Measurements from ENCODE around the gene PILRB. TPM values are rescaled to one million over a fixed set of nuclear protein-coding genes. Genes with fewer than 3 reads are reported as not detected.

Gene PILRB
- polyA plus RNA-seq, 3 donors: 1.7 to 62.6 (median 2.2) TPM

DNA sequence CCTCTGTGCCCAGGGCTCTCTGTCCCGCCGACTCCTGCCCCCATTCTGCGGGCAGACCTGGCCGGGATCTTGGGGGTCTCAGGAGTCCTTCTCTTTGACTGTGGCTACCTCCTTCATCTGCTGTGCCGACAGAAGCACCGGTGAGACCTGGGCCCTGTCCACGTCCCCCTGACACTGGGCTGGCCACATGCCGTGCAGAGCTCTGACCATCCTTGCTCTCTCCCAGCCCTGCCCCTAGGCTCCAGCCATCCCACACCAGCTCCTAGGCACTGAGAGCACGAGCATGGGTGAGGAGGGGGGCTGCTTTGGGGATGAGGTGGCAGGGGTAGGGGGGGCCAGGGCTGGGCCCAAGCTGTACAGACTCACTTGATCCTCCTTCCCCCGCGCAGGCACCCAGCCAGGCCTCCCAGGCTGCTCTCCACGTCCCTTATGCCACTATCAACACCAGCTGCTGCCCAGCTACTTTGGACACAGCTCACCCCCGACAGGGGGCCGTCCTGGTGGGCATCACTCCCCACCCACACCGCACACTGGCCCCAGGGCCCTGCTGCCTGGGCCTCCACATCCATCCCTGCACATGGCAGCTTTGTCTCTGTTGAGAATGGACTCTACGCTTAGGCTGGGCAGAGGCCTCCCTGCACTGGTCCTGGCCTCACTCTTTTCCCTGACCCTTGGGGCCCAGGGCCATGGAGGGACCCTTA is 4.8 kb upstream of the PILRB start:
- Histone ChIP-seq H3K4me3 (replicated peaks in 1 of 3; ENCODE audit: low read depth in 2 of 3, low read length in 3 of 3) (no peak overlapping the region), H2AFZ (ENCODE audit: insufficient read depth, low read depth, low read length, poor library complexity, severe bottlenecking) (no peak overlapping the region), H3K4me2 (replicated peaks; ENCODE audit: extremely low read depth, low read length, poor library complexity, severe bottlenecking) (no peak overlapping the region), H4K20me1 (ENCODE audit: insufficient read depth, low read length) (no peaks in the 10 kb centered on the region), H3K27me3 (ENCODE audit: control insufficient read depth in 2 of 2, insufficient read depth in 2 of 2, low read length in 2 of 2) (no peaks in the 10 kb centered on the region), H3K79me2 (ENCODE audit: insufficient read depth, low read length) (peaks cover under 1% of the 10 kb centered on the region), H3K9ac (ENCODE audit: insufficient read depth, low read length, poor library complexity, severe bottlenecking) (no peak overlapping the region), H3K27ac (ENCODE audit: low read depth in 1 of 2, low read length in 2 of 2) (no peak overlapping the region), H3K9me3 (replicated peaks in 1 of 2; ENCODE audit: control insufficient read depth in 1 of 2, insufficient read depth in 1 of 2, low read length in 2 of 2) (no peaks in the 10 kb centered on the region), H3K36me3 (replicated peaks in 1 of 2; ENCODE audit: control insufficient read depth in 1 of 2, insufficient read depth in 2 of 2, low read length in 2 of 2) (peaks cover 81 to 97% of the 10 kb centered on the region in 2 donors), H3K4me1 (ENCODE audit: control insufficient read depth in 1 of 2, insufficient read depth in 2 of 2, low read length in 2 of 2) (peaks cover 6 to 9% of the 10 kb centered on the region in 2 donors)
- Mint-ChIP-seq H3K27me3 (ENCODE audit: low read depth in 3 of 3) (peaks cover 0 to 2% (median 1%) of the 10 kb centered on the region in 3 donors), H3K9me3 (no peaks in the 10 kb centered on the region), H3K4me1 (peaks cover 7% of the 10 kb centered on the region), H3K4me3 (peak overlapping the region in 1 of 2 donors; percentile 24), H3K27ac (peak overlapping the region in 5 of 7 donors; percentile 37 to 70 (median 63)), H3K36me3 (peaks cover 54 to 90% of the 10 kb centered on the region in 2 donors)
- over 99% methylated on average over 12 of the region's 16 CpGs for WGBS (ENCODE audit: insufficient coverage)
- no peak for DNase-seq
- intact Hi-C loops (cut with micrococcal nuclease): loop anchor here in 1 of 2 donors (10.0 kb wide), 1 partner anchor 208 kb away; the partner anchor contains the start of gene LAMTOR4
- TF ChIP-seq, protein P1, sequence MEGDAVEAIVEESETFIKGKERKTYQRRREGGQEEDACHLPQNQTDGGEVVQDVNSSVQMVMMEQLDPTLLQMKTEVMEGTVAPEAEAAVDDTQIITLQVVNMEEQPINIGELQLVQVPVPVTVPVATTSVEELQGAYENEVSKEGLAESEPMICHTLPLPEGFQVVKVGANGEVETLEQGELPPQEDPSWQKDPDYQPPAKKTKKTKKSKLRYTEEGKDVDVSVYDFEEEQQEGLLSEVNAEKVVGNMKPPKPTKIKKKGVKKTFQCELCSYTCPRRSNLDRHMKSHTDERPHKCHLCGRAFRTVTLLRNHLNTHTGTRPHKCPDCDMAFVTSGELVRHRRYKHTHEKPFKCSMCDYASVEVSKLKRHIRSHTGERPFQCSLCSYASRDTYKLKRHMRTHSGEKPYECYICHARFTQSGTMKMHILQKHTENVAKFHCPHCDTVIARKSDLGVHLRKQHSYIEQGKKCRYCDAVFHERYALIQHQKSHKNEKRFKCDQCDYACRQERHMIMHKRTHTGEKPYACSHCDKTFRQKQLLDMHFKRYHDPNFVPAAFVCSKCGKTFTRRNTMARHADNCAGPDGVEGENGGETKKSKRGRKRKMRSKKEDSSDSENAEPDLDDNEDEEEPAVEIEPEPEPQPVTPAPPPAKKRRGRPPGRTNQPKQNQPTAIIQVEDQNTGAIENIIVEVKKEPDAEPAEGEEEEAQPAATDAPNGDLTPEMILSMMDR (IDR thresholded peaks at IDR 0.05): no peak

DNA sequence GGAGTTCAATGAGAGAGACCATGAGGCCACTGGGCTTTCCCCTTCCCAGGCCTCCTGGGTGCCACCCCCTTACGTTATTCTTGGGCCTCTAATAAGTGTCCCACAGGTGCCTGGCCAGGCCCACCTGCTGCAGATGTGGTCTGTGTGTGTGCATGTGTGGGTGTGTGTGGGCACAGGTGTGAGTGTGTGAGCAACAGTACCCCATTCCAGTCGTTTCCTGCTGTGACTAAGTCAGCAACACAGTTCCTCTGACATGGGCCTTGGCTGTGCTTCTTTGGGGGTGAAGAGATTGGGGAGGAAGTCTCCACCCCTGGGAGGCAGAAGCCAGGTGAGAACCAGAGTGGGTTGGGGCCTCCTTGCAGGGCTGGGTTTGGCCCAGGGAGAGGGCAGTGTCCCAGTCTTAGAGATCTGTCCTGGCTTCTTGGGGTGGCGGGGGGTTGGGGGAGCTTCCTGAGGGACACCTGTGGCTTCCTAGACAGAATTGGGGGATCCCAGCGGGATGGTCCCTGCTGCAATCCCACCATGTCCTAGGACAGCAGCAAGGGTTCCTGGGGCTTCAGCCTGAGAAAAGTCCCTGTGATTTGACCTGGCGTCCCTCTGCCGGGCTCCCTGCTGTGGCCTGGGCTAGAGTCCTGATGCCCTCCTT is 4.1 kb upstream of the PILRB start:
- 93% methylated on average over 5 of the region's 6 CpGs for WGBS (ENCODE audit: insufficient coverage)
- Histone ChIP-seq H3K27me3 (ENCODE audit: control insufficient read depth in 2 of 2, insufficient read depth in 2 of 2, low read length in 2 of 2) (no peaks in the 10 kb centered on the region), H3K79me2 (ENCODE audit: insufficient read depth, low read length) (peaks cover 2% of the 10 kb centered on the region), H3K4me3 (replicated peaks in 1 of 3; ENCODE audit: low read depth in 2 of 3, low read length in 3 of 3) (no peak overlapping the region), H3K4me1 (ENCODE audit: control insufficient read depth in 1 of 2, insufficient read depth in 2 of 2, low read length in 2 of 2) (peaks cover 6 to 9% of the 10 kb centered on the region in 2 donors), H3K9ac (ENCODE audit: insufficient read depth, low read length, poor library complexity, severe bottlenecking) (no peak overlapping the region), H3K36me3 (replicated peaks in 1 of 2; ENCODE audit: control insufficient read depth in 1 of 2, insufficient read depth in 2 of 2, low read length in 2 of 2) (peaks cover 83 to 98% of the 10 kb centered on the region in 2 donors), H2AFZ (ENCODE audit: insufficient read depth, low read depth, low read length, poor library complexity, severe bottlenecking) (no peak overlapping the region), H4K20me1 (ENCODE audit: insufficient read depth, low read length) (no peaks in the 10 kb centered on the region), H3K4me2 (replicated peaks; ENCODE audit: extremely low read depth, low read length, poor library complexity, severe bottlenecking) (no peak overlapping the region), H3K27ac (ENCODE audit: low read depth in 1 of 2, low read length in 2 of 2) (peak overlapping the region in 1 of 2 donors; percentile 22), H3K9me3 (replicated peaks in 1 of 2; ENCODE audit: control insufficient read depth in 1 of 2, insufficient read depth in 1 of 2, low read length in 2 of 2) (no peaks in the 10 kb centered on the region)
- Mint-ChIP-seq H3K4me1 (peaks cover 11% of the 10 kb centered on the region), H3K27me3 (ENCODE audit: low read depth in 3 of 3) (peaks cover 0 to 2% (median 1%) of the 10 kb centered on the region in 3 donors), H3K27ac (peak overlapping the region in 4 of 7 donors; percentile 37 to 68 (median 57)), H3K36me3 (peaks cover 57 to 88% of the 10 kb centered on the region in 2 donors), H3K4me3 (peak overlapping the region in 1 of 2 donors; percentile 24), H3K9me3 (no peaks in the 10 kb centered on the region)
- intact Hi-C loops (cut with micrococcal nuclease): loop anchor here in 1 of 2 donors (10.0 kb wide), 1 partner anchor 209 kb away; the partner anchor contains the start of gene LAMTOR4
- DNase-seq: no peak
- TF ChIP-seq, protein P1 (IDR thresholded peaks at IDR 0.05): no peak
